Measurements from ENCODE around the gene GTF2I. TPM values are rescaled to one million over a fixed set of nuclear protein-coding genes. Genes with fewer than 3 reads are reported as not detected.

GTF2I gene
- total and polyA plus RNA-seq, 4 donors: 27.4 to 97.9 (median 65.8) TPM

DNA sequence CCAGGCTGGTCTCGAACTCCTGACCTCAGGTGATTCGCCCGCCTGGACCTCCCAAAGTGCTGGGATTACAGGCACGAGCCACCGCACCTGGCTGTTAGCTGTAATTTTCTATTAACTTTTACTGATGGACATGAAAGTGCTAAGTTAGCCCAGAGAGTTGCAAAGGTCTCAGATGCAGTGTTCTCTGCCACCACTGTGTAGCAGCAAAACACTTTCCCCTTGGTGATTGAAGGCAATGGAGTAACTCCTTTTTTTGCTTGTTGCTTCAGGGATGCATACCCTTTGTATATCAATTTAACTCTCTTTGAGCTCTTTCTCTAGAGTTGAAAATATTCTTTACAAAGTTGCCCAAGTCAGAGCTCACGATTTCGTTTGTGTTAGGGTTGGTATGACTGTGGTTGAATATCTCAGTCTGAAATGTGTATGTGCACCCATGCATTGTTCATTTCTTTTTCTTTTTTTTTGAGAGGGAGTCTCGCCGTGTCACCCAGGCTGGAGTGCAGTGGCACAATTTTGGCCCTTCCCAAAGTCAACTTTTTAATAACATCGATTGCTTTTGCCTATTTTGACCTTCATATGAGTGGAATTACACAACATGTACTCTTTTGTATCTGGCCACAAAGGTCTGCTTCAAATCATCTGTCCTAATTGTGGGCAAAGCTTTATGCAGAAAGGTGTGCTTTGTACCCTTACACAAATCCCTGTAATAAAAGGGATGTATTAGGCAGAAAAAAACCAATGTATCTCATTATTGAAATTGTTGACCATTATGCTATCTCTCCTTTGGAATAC, 52.6 kb downstream of the GTF2I start (continued):
- TF ChIP-seq, protein P1, sequence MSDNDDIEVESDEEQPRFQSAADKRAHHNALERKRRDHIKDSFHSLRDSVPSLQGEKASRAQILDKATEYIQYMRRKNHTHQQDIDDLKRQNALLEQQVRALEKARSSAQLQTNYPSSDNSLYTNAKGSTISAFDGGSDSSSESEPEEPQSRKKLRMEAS (IDR thresholded peaks at IDR 0.05): peak; percentile 30
- peak; percentile 71 to 78 for TF ChIP-seq RXRA (IDR thresholded peaks at IDR 0.05)
- no peak for TF ChIP-seq TAF1 (conservative IDR thresholded peaks at IDR 0.05)
- TF ChIP-seq FOXA2 (IDR thresholded peaks at IDR 0.05): no peak
- TF ChIP-seq HNF4A (conservative IDR thresholded peaks at IDR 0.05): peak; percentile 93 to 95
- peak; percentile 62 to 69 for TF ChIP-seq RAD21 (IDR thresholded peaks at IDR 0.05)
- TF ChIP-seq, protein P2, sequence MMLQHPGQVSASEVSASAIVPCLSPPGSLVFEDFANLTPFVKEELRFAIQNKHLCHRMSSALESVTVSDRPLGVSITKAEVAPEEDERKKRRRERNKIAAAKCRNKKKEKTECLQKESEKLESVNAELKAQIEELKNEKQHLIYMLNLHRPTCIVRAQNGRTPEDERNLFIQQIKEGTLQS (IDR thresholded peaks at IDR 0.05): no peak
- no peak for TF ChIP-seq NR2F2 (IDR thresholded peaks at IDR 0.05)
- no peak for TF ChIP-seq FOXA1 (IDR thresholded peaks at IDR 0.05)

DNA sequence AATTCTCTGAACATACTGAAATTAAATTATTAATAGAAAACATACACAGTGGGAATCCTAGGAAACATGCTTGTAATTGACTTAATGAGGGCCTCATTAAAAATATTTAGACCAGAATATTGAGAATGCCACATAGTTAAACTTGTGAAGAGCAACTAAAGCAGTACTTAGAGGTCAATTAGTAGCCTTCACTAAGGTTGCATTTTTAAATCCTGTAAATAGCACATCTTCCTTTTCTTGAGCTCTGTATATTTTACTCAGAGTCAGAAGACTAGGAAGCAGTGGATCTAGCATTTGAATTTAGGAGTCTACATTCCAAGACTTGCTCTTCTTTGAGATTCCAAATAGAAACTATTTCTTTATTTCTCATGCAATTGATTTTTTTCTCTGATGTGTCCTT, 56.0 kb downstream of the GTF2I start:
- Histone ChIP-seq H3K9me3 (ENCODE audit: control insufficient read depth in 4 of 4, low read length in 3 of 4) (peaks cover 0 to 5% (median 1%) of the 10 kb centered on the region in 4 donors), H3K27me3 (ENCODE audit: control insufficient read depth in 4 of 4, insufficient read depth in 4 of 4, low read length in 3 of 4) (no peaks in the 10 kb centered on the region), H3K36me3 (ENCODE audit: control insufficient read depth in 4 of 4, insufficient read depth in 3 of 4, low read depth in 1 of 4, low read length in 3 of 4) (peaks cover 2 to 28% (median 11%) of the 10 kb centered on the region in 4 donors), H3K4me1 (ENCODE audit: control insufficient read depth in 4 of 4, insufficient read depth in 4 of 4, low read length in 3 of 4) (peaks cover 2 to 43% (median 36%) of the 10 kb centered on the region in 4 donors), H3K9ac (ENCODE audit: low read depth in 1 of 2, low read length in 2 of 2) (no peak overlapping the region), H3K27ac (ENCODE audit: low read depth in 1 of 2, low read length in 2 of 2) (no peak overlapping the region), H3K4me3 (ENCODE audit: low read depth in 1 of 3, low read length in 3 of 3) (no peak overlapping the region)
- DNase-seq (ENCODE audit: low spot score): no peak
- TF ChIP-seq, protein P3, sequence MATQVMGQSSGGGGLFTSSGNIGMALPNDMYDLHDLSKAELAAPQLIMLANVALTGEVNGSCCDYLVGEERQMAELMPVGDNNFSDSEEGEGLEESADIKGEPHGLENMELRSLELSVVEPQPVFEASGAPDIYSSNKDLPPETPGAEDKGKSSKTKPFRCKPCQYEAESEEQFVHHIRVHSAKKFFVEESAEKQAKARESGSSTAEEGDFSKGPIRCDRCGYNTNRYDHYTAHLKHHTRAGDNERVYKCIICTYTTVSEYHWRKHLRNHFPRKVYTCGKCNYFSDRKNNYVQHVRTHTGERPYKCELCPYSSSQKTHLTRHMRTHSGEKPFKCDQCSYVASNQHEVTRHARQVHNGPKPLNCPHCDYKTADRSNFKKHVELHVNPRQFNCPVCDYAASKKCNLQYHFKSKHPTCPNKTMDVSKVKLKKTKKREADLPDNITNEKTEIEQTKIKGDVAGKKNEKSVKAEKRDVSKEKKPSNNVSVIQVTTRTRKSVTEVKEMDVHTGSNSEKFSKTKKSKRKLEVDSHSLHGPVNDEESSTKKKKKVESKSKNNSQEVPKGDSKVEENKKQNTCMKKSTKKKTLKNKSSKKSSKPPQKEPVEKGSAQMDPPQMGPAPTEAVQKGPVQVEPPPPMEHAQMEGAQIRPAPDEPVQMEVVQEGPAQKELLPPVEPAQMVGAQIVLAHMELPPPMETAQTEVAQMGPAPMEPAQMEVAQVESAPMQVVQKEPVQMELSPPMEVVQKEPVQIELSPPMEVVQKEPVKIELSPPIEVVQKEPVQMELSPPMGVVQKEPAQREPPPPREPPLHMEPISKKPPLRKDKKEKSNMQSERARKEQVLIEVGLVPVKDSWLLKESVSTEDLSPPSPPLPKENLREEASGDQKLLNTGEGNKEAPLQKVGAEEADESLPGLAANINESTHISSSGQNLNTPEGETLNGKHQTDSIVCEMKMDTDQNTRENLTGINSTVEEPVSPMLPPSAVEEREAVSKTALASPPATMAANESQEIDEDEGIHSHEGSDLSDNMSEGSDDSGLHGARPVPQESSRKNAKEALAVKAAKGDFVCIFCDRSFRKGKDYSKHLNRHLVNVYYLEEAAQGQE (IDR thresholded peaks at IDR 0.05): no peak
- TF ChIP-seq, protein P4, sequence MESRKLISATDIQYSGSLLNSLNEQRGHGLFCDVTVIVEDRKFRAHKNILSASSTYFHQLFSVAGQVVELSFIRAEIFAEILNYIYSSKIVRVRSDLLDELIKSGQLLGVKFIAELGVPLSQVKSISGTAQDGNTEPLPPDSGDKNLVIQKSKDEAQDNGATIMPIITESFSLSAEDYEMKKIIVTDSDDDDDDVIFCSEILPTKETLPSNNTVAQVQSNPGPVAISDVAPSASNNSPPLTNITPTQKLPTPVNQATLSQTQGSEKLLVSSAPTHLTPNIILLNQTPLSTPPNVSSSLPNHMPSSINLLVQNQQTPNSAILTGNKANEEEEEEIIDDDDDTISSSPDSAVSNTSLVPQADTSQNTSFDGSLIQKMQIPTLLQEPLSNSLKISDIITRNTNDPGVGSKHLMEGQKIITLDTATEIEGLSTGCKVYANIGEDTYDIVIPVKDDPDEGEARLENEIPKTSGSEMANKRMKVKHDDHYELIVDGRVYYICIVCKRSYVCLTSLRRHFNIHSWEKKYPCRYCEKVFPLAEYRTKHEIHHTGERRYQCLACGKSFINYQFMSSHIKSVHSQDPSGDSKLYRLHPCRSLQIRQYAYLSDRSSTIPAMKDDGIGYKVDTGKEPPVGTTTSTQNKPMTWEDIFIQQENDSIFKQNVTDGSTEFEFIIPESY (IDR thresholded peaks at IDR 0.05): no peak
- TF ChIP-seq HNF4G (IDR thresholded peaks at IDR 0.05): no peak
- TF ChIP-seq, protein P5, sequence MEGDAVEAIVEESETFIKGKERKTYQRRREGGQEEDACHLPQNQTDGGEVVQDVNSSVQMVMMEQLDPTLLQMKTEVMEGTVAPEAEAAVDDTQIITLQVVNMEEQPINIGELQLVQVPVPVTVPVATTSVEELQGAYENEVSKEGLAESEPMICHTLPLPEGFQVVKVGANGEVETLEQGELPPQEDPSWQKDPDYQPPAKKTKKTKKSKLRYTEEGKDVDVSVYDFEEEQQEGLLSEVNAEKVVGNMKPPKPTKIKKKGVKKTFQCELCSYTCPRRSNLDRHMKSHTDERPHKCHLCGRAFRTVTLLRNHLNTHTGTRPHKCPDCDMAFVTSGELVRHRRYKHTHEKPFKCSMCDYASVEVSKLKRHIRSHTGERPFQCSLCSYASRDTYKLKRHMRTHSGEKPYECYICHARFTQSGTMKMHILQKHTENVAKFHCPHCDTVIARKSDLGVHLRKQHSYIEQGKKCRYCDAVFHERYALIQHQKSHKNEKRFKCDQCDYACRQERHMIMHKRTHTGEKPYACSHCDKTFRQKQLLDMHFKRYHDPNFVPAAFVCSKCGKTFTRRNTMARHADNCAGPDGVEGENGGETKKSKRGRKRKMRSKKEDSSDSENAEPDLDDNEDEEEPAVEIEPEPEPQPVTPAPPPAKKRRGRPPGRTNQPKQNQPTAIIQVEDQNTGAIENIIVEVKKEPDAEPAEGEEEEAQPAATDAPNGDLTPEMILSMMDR (IDR thresholded peaks at IDR 0.05; ENCODE audit: low read depth, low read length, missing input control): no peak
- no peak for TF ChIP-seq SP1 (IDR thresholded peaks at IDR 0.05)
- no peak for TF ChIP-seq HNF4A (conservative IDR thresholded peaks at IDR 0.05)
- TF ChIP-seq FOXA1 (IDR thresholded peaks at IDR 0.05): no peak
